ENCODE measurements around the gene CABP4.

The CABP4 gene

GRCh38 chr11:67436459-67437081 is 18.6 kb upstream of the CABP4 start:
- DNase-seq = no peak

- no peak for DNase-seq
Measured at GRCh38 chr11:67437082-67437808, 17.9 kb upstream of the CABP4 start, which contains the start of gene PTPRCAP. TSS of gene PTPRCAP (minus strand) at chr11:67437682. CDS start at chr11:67437619, 63 bp downstream.

GRCh38 chr11:67437809-67438157 is 17.4 kb upstream of the CABP4 start:
- DNase-seq = no peak

GRCh38 chr11:67438158-67438902 is 16.8 kb upstream of the CABP4 start:
- DNase-seq = no peak

GRCh38 chr11:67439321-67440228 is 15.6 kb upstream of the CABP4 start:
- DNase-seq = no peak

- DNase-seq = no peak
Measured at GRCh38 chr11:67440229-67441097, 14.7 kb upstream of the CABP4 start.

- no peak for DNase-seq
Measured at GRCh38 chr11:67441098-67441563, 14.0 kb upstream of the CABP4 start.

- DNase-seq = no peak
Measured at GRCh38 chr11:67441731-67442351, 13.3 kb upstream of the CABP4 start.

GRCh38 chr11:67442504-67443404 is 12.4 kb upstream of the CABP4 start:
- DNase-seq = no peak

GRCh38 chr11:67445515-67445914 is 9.6 kb upstream of the CABP4 start:
- no peak for DNase-seq

GRCh38 chr11:67448220-67448609 is 6.9 kb upstream of the CABP4 start:
- no peak for DNase-seq

GRCh38 chr11:67449116-67449844 is 5.9 kb upstream of the CABP4 start:
- DNase-seq = no peak

- DNase-seq = no peak
Measured at GRCh38 chr11:67450796-67451657, 4.1 kb upstream of the CABP4 start.

GRCh38 chr11:67451658-67451976 is 3.5 kb upstream of the CABP4 start:
- no peak for DNase-seq

- DNase-seq = no peak
Measured at GRCh38 chr11:67452141-67452952, 2.8 kb upstream of the CABP4 start, which contains the start of gene GPR152. TSS of gene GPR152 (minus strand) at chr11:67452729. CDS start at chr11:67452724, 5 bp downstream.

- DNase-seq = no peak
Measured at GRCh38 chr11:67453816-67454732, 1.1 kb upstream of the CABP4 start.
